Spleen (tissue), 7 donors: ENCODE measurements around the gene LHFPL5.

Source experiments
- CTCF ChIP-seq, 11 experiments: fragments of 200-600 bp in 7 of 11; fragments of 450-650 bp in 4 of 11; sonication (generic) in 4 of 11; IDR thresholded peaks in 8 of 11; conservative IDR thresholded peaks in 3 of 11; 1 replicate in 7 of 11; 2 replicates in 4 of 11; pipeline versions ENCODE4 v1.4.0 to v1.8.0; 2016 to 2021; ENCODE audit warnings: antibody characterized with exemption in 11 of 11, inconsistent platforms in 4 of 11, mild to moderate bottlenecking in 1 of 11
- POLR2A ChIP-seq, 3 donors: fragments of 450-650 bp; IDR thresholded peaks; one replicate each; pipeline ENCODE4 v1.5.1; 2017; ENCODE audit warnings: antibody characterized with exemption in 3 of 3, mild to moderate bottlenecking in 1 of 3
- POLR2AphosphoS5 ChIP-seq, 3 donors: sonication (generic); formaldehyde crosslinking; IDR thresholded peaks; one replicate each; pipeline ENCODE4 v1.5.1; 2017; ENCODE audit warnings: antibody characterized with exemption in 3 of 3
- donor health status: DM: no; HTN: no; CAD: no; lungs with moderate emphysema.
- donor health status: DM: no; HTN: no; CAD: no.
- donor health status: DM: no; HTN: no; CAD: no.

DNA sequence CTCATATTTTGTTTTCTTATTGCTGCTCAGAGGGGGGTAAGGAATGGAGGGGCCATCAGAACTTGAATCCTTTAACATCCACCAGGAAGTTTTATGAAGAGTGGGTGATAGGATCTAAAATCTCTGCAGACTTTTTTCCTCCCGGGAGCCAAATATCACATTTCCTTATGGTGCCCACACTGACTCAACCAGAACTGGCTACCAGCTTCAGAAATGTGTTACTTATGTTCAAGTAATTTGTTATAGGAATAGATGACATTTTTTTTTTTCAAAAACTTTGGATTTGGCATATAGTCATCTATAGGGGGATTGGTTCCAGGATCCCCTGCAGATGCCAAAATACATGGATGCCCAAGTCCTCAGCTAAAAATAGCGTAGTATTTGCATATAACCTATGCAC, 18.4 kb downstream of the LHFPL5 start:
- no peak for TF ChIP-seq POLR2AphosphoS5 (IDR thresholded peaks at IDR 0.05)
- no peak for TF ChIP-seq CTCF (IDR thresholded peaks at IDR 0.05 in 8 of 11, conservative IDR thresholded peaks at IDR 0.05 in 3 of 11)
- no peak for TF ChIP-seq POLR2A (IDR thresholded peaks at IDR 0.05)
